Loucy (cell line): ENCODE measurements around the gene FOXO3.
A peak's percentile ranks its signal among the peaks of the same experiment; 100 is the strongest.

ENCODE experiments used
- H2AFZ ChIP-seq: fragments of 200-600 bp; sonication (generic); 2 replicates; pipeline ENCODE4 v1.6.0; 2016; ENCODE audit warnings: antibody characterized with exemption, mild to moderate bottlenecking, low read length, moderate library complexity
- H3F3A ChIP-seq: fragments of 200-600 bp; 2 replicates; pipeline ENCODE4 v1.6.0; 2016; ENCODE audit warnings: antibody characterized with exemption, low read depth, mild to moderate bottlenecking
- H3K27me3 ChIP-seq: fragments of 200-600 bp; sonication (generic); 2 replicates; pipeline ENCODE4 v1.6.1; 2014; ENCODE audit warnings: low read length, mild to moderate bottlenecking; ENCODE audit not compliant: insufficient read depth, poor library complexity, severe bottlenecking
- H3K36me3 ChIP-seq: fragments of 200-600 bp; sonication (generic); 2 replicates; pipeline ENCODE4 v1.6.1; 2016; ENCODE audit warnings: low read length; ENCODE audit not compliant: insufficient read depth
- H3K4me1 ChIP-seq: fragments of 200-600 bp; sonication (generic); 2 replicates; pipeline ENCODE4 v1.5.1; 2014; ENCODE audit warnings: low read length, mild to moderate bottlenecking; ENCODE audit not compliant: insufficient read depth, poor library complexity, severe bottlenecking
- H3K4me2 ChIP-seq: fragments of 200-600 bp; sonication (generic); 2 replicates; pipeline ENCODE4 v1.6.0; 2014; ENCODE audit warnings: antibody characterized with exemption, low read length, low read depth, mild to moderate bottlenecking; ENCODE audit not compliant: poor library complexity, severe bottlenecking
- H3K4me3 ChIP-seq: fragments of 200-600 bp; sonication (generic); 2 replicates; pipeline ENCODE4 v1.5.1; 2014; ENCODE audit warnings: low read length, mild to moderate bottlenecking, mixed read lengths; ENCODE audit not compliant: poor library complexity, severe bottlenecking
- H3K79me2 ChIP-seq: fragments of 200-600 bp; sonication (generic); 2 replicates; pipeline ENCODE4 v1.6.1; 2014; ENCODE audit warnings: low read length; ENCODE audit not compliant: insufficient read depth
- H3K9ac ChIP-seq: fragments of 200-600 bp; sonication (generic); 2 replicates; pipeline ENCODE4 v1.6.0; 2014; ENCODE audit warnings: mild to moderate bottlenecking, low read depth, low read length, moderate library complexity; ENCODE audit not compliant: poor library complexity, severe bottlenecking
- H3K9me2 ChIP-seq: fragments of 200-600 bp; sonication (generic); replicated peaks from 2 replicates; pipeline ENCODE4 v1.6.1; 2016; ENCODE audit warnings: low read depth, low read length, mixed read lengths
- H3K9me3 ChIP-seq: fragments of 200-600 bp; sonication (generic); 2 replicates; pipeline ENCODE4 v1.6.1; 2014; ENCODE audit warnings: mild to moderate bottlenecking, antibody characterized with exemption, low read length, low read depth; ENCODE audit not compliant: insufficient read depth
- H4K20me1 ChIP-seq: fragments of 200-600 bp; sonication (generic); 2 replicates; pipeline ENCODE4 v1.6.0; 2014; ENCODE audit warnings: antibody characterized with exemption, low read length, mild to moderate bottlenecking; ENCODE audit not compliant: insufficient read depth, poor library complexity, severe bottlenecking
- CTCF ChIP-seq: fragments of 200-600 bp; sonication (generic); conservative IDR thresholded peaks from 2 replicates; pipeline ENCODE4 v1.5.1; 2014; ENCODE audit warnings: mild to moderate bottlenecking, antibody characterized with exemption, low read length
- EZH2phosphoT487 ChIP-seq: fragments of 200-600 bp; IDR thresholded peaks from 2 replicates; pipeline ENCODE4 v1.6.1; 2018; ENCODE audit warnings: antibody characterized with exemption, mild to moderate bottlenecking, moderate library complexity, borderline replicate concordance

Gene FOXO3

GRCh38 chr6:108711826-108712225 lies 151.1 kb downstream of the FOXO3 start:
- peaks cover 35% of the 10 kb centered on the region for H3K4me1 ChIP-seq
- no peaks in the 10 kb centered on the region for H3K9me2 ChIP-seq
- H3K9me3 ChIP-seq, result no peaks in the 10 kb centered on the region
- peaks cover 7% of the 10 kb centered on the region for H3F3A ChIP-seq
- no peak overlapping the region for H3K4me3 ChIP-seq
- H3K36me3 ChIP-seq, result no peaks in the 10 kb centered on the region
- H3K79me2 ChIP-seq, result no peaks in the 10 kb centered on the region
- H4K20me1 ChIP-seq, result no peaks in the 10 kb centered on the region
- H3K9ac ChIP-seq, result no peak overlapping the region
- H3K4me2 ChIP-seq, result no peak overlapping the region
- H2AFZ ChIP-seq, result no peak overlapping the region
- no peaks in the 10 kb centered on the region for H3K27me3 ChIP-seq
- no peak for TF ChIP-seq EZH2phosphoT487
- TF ChIP-seq CTCF, result no peak

GRCh38 chr6:108712946-108713345 lies 152.2 kb downstream of the FOXO3 start:
- Histone ChIP-seq H3K4me2 (peak overlapping the region; percentile 58), H3K9me3 (no peaks in the 10 kb centered on the region), H3K9ac (peak overlapping the region; percentile 52), H3K4me3 (no peak overlapping the region), H4K20me1 (no peaks in the 10 kb centered on the region), H2AFZ (no peak overlapping the region), H3K4me1 (peaks cover 35% of the 10 kb centered on the region), H3F3A (peaks cover 7% of the 10 kb centered on the region), H3K9me2 (no peaks in the 10 kb centered on the region), H3K79me2 (no peaks in the 10 kb centered on the region), H3K27me3 (no peaks in the 10 kb centered on the region), H3K36me3 (no peaks in the 10 kb centered on the region)
- TF ChIP-seq CTCF, result no peak
- TF ChIP-seq EZH2phosphoT487, result no peak

GRCh38 chr6:108714101-108714765 lies 153.5 kb downstream of the FOXO3 start:
- TF ChIP-seq EZH2phosphoT487 (no peak), CTCF (no peak)
- no peaks in the 10 kb centered on the region for H3K9me2 ChIP-seq
- H2AFZ ChIP-seq, result peak overlapping the region; percentile 44
- H3K9ac ChIP-seq, result peak overlapping the region; percentile 52
- H3F3A ChIP-seq, result peaks cover 7% of the 10 kb centered on the region
- no peaks in the 10 kb centered on the region for H3K9me3 ChIP-seq
- peak overlapping the region; percentile 51 for H3K4me3 ChIP-seq
- peak overlapping the region; percentile 58 for H3K4me2 ChIP-seq
- peaks cover 35% of the 10 kb centered on the region for H3K4me1 ChIP-seq
- no peaks in the 10 kb centered on the region for H3K79me2 ChIP-seq
- no peaks in the 10 kb centered on the region for H3K27me3 ChIP-seq
- no peaks in the 10 kb centered on the region for H4K20me1 ChIP-seq
- H3K36me3 ChIP-seq, result no peaks in the 10 kb centered on the region
